BJ (cell line): ENCODE results near the gene YPEL4. TPM values are rescaled to one million over a fixed set of nuclear protein-coding genes. Genes with fewer than 3 reads are reported as not detected.

Source experiments
- CTCF ChIA-PET: fragments of 350-600 bp; formaldehyde crosslinking; extraction: SDS; loops from one replicate; lab custom pipeline; 2021; ENCODE audit warnings: antibody characterized with exemption, inconsistent platforms; lab: Yijun Ruan, JAX
- POLR2A ChIA-PET: fragments of 300-600 bp; sonication (Branson Sonifier 250); formaldehyde crosslinking; extraction: SDS; loops from one replicate; lab custom pipeline; 2021; ENCODE audit warnings: antibody characterized with exemption; lab: Charles Lee
- DNase-seq: peaks from one replicate; pipeline ENCODE4 v3.0.0-alpha.2; 2011; ENCODE audit warnings: low read depth
- H3K27me3 ChIP-seq: 2 replicates; pipeline ENCODE4 v1.6.0; 2011; ENCODE audit warnings: low read length; ENCODE audit not compliant: control insufficient read depth, insufficient read depth
- H3K36me3 ChIP-seq: 2 replicates; pipeline ENCODE4 v1.5.1; 2011; ENCODE audit warnings: low read length; ENCODE audit not compliant: control insufficient read depth, insufficient read depth
- H3K4me3 ChIP-seq: 2 replicates; pipeline ENCODE4 v1.5.1; 2011; ENCODE audit warnings: low read depth, mild to moderate bottlenecking, control low read depth, low read length
- CTCF ChIP-seq: IDR thresholded peaks from 2 replicates; pipeline ENCODE4 v1.5.1; 2011; ENCODE audit warnings: low read depth, mild to moderate bottlenecking, control low read depth, inconsistent platforms, low read length, moderate library complexity; ENCODE audit not compliant: insufficient read depth
- polyA plus RNA-seq: library from polyadenylated mRNA; depleted of rRNA; stranded (reverse); fragments of >200 nt; gene quantifications from 2 replicates; pipeline ENCODE4 v1.2.3, GENCODE V29; 2011

Gene YPEL4
- polyA plus RNA-seq, 1 experiment, result 0.26 TPM

- POLR2A ChIA-PET, result interaction anchor here (0.6 to 1.3 kb wide), 2 partner anchors 77 to 111 kb away, joined by 3 to 5 read pairs; partner anchors contain the start of gene UBE2L6
- DNase-seq, result no peak
- Histone ChIP-seq H3K27me3 (no peaks in the 10 kb centered on the region), H3K4me3 (no peak overlapping the region), H3K36me3 (peaks cover 8% of the 10 kb centered on the region)
- CTCF ChIA-PET, result interaction anchor here (0.6 to 9.6 kb wide), 28 partner anchors 9 to 923 kb away, joined by 3 to 285 read pairs (median 4); partner anchors contain the start of genes CLP1, RTN4RL2, SERPING1 and UBE2L6
- TF ChIP-seq CTCF, result peak; percentile 91
Observed at GRCh38 chr11:57644748-57645688, 4.7 kb downstream of the YPEL4 start.

GRCh38 chr11:57643802-57644201 lies 5.9 kb downstream of the YPEL4 start:
- TF ChIP-seq CTCF, result peak; percentile 25
- H3K4me3 ChIP-seq, result no peak overlapping the region
- no peaks in the 10 kb centered on the region for H3K27me3 ChIP-seq
- H3K36me3 ChIP-seq, result peaks cover 8% of the 10 kb centered on the region
- no peak for DNase-seq
- POLR2A ChIA-PET, result interaction anchor here (0.6 to 1.3 kb wide), 3 partner anchors 9 to 76 kb away, joined by 3 to 9 read pairs (median 5); partner anchors contain the start of gene UBE2L6
- CTCF ChIA-PET, result interaction anchor here (0.7 to 9.6 kb wide), 21 partner anchors 9 to 877 kb away, joined by 3 to 285 read pairs (median 4); partner anchors contain the start of genes CLP1, RTN4RL2, SERPING1 and UBE2L6

GRCh38 chr11:57641011-57641807 lies 8.5 kb downstream of the YPEL4 start:
- ChIA-PET CTCF (interaction anchor here (0.6 to 9.6 kb wide), 34 partner anchors 9 to 872 kb away, joined by 3 to 285 read pairs (median 4); partner anchors contain the start of genes SERPING1, SLC43A1 and UBE2L6), POLR2A (interaction anchor here (0.6 kb wide), 1 partner anchor 37 kb away, joined by 16 read pairs; no protein-coding TSS in a partner anchor)
- Histone ChIP-seq H3K4me3 (no peak overlapping the region), H3K27me3 (no peaks in the 10 kb centered on the region), H3K36me3 (peaks cover 8% of the 10 kb centered on the region)
- DNase-seq, result no peak
- TF ChIP-seq CTCF, result peak; percentile 66

GRCh38 chr11:57640068-57640800 lies 9.5 kb downstream of the YPEL4 start:
- CTCF ChIA-PET, result interaction anchor here (0.8 to 9.6 kb wide), 33 partner anchors 8 to 873 kb away, joined by 3 to 285 read pairs (median 5); partner anchors contain the start of genes SERPING1, SLC43A1, SLC43A3 and UBE2L6
- no peak for DNase-seq
- POLR2A ChIA-PET, result interaction anchor here (0.6 kb wide), 1 partner anchor 36 kb away, joined by 16 read pairs; no protein-coding TSS in a partner anchor
- no peak for TF ChIP-seq CTCF
- peak overlapping the region; percentile 88 for H3K4me3 ChIP-seq
- H3K36me3 ChIP-seq, result peaks cover 8% of the 10 kb centered on the region
- no peaks in the 10 kb centered on the region for H3K27me3 ChIP-seq
